B cell (primary cell): ENCODE measurements around the gene TMEM207. TPM values are rescaled to one million over a fixed set of nuclear protein-coding genes. Genes with fewer than 3 reads are reported as not detected.

Experiments
- ATAC-seq: fragments of 200-7000 bp; cut with Tn5 transposase; one replicate; pipeline ENCODE4 v1.10.0; 2021; ENCODE audit warnings: low read depth, mild to moderate bottlenecking, moderate number of reproducible peaks, moderate library complexity
- CTCF ChIA-PET: fragments of 350-600 bp; sonication (Branson Sonifier 250); formaldehyde crosslinking; loops from one replicate; lab custom pipeline; 2021; ENCODE audit warnings: antibody characterized with exemption, inconsistent platforms; lab: Charles Lee
- POLR2A ChIA-PET: fragments of 350-600 bp; sonication (Branson Sonifier 250); formaldehyde crosslinking; loops from one replicate; lab custom pipeline; 2021; ENCODE audit warnings: antibody characterized with exemption; lab: Charles Lee
- DNase-seq: peaks from one replicate; pipeline ENCODE4 v3.0.0; 2013
- H2AFZ ChIP-seq: 2 replicates; pipeline ENCODE4 v1.6.1; 2012; ENCODE audit warnings: mild to moderate bottlenecking, low read depth, low read length; ENCODE audit not compliant: insufficient read depth, poor library complexity, severe bottlenecking
- H3K27ac ChIP-seq, 2 donors: 1 replicate in 1 of 2; 2 replicates in 1 of 2; pipeline ENCODE4 v1.5.1; 2012 to 2013; ENCODE audit warnings: low read length in 2 of 2, mild to moderate bottlenecking in 2 of 2, moderate library complexity in 1 of 2
- H3K27me3 ChIP-seq, 4 experiments: fragments of 200-600 bp in 1 of 4; sonication (generic) in 1 of 4; replicated peaks in 1 of 4; 1 replicate in 2 of 4; 2 replicates in 2 of 4; pipeline versions ENCODE4 v1.6.1 to v1.7.0; 2013 to 2016; ENCODE audit warnings: low read length in 3 of 4, mild to moderate bottlenecking in 2 of 4, mixed read lengths in 1 of 4, moderate library complexity in 1 of 4; ENCODE audit not compliant: insufficient read depth in 4 of 4, control insufficient read depth in 3 of 4; ENCODE audit errors: control extremely low read depth in 1 of 4
- H3K36me3 ChIP-seq, 2 experiments: replicated peaks in 1 of 2; 1 replicate in 1 of 2; 2 replicates in 1 of 2; pipeline versions ENCODE4 v1.6.1 to v1.7.1; 2013; ENCODE audit warnings: low read length in 1 of 2; ENCODE audit not compliant: insufficient read depth in 2 of 2, control insufficient read depth in 1 of 2; ENCODE audit errors: control extremely low read depth in 1 of 2, extremely low read depth in 1 of 2
- H3K4me1 ChIP-seq, 2 donors: fragments of 200-600 bp in 1 of 2; sonication (generic) in 1 of 2; 1 replicate in 1 of 2; 2 replicates in 1 of 2; pipeline versions ENCODE4 v1.5.1 to v1.6.1; 2013 to 2017; ENCODE audit warnings: low read length in 2 of 2; ENCODE audit not compliant: control insufficient read depth in 2 of 2, insufficient read depth in 2 of 2
- H3K4me2 ChIP-seq: replicated peaks from 2 replicates; pipeline ENCODE3; 2012; ENCODE audit warnings: mild to moderate bottlenecking, low read depth, low read length; ENCODE audit not compliant: poor library complexity, severe bottlenecking
- H3K4me3 ChIP-seq, 5 experiments: fragments of 200-600 bp in 1 of 5; sonication (generic) in 1 of 5; 1 replicate in 3 of 5; 2 replicates in 2 of 5; pipeline versions ENCODE4 v1.5.1 to v1.7.0; 2011 to 2016; ENCODE audit warnings: low read length in 4 of 5, mild to moderate bottlenecking in 4 of 5, low read depth in 2 of 5, control low read depth in 1 of 5, moderate library complexity in 1 of 5; ENCODE audit not compliant: insufficient read depth in 1 of 5; ENCODE audit errors: control extremely low read depth in 1 of 5, extremely low read depth in 1 of 5
- H3K79me2 ChIP-seq: fragments of 200-600 bp; sonication (generic); one replicate; pipeline ENCODE4 v1.6.0; 2016; ENCODE audit warnings: low read length; ENCODE audit not compliant: control insufficient read depth, insufficient read depth
- H3K9ac ChIP-seq: fragments of 200-600 bp; sonication (generic); 2 replicates; pipeline ENCODE4 v1.6.1; 2017; ENCODE audit warnings: mild to moderate bottlenecking, low read length, moderate library complexity
- H3K9me3 ChIP-seq, 3 donors: one replicate each; pipeline versions ENCODE4 v1.6.1 to v1.7.1; 2013; ENCODE audit warnings: low read length in 2 of 3; ENCODE audit not compliant: control insufficient read depth in 2 of 3, insufficient read depth in 1 of 3; ENCODE audit errors: control extremely low read depth in 1 of 3
- H4K20me1 ChIP-seq: 2 replicates; pipeline ENCODE4 v1.6.0; 2012; ENCODE audit warnings: mild to moderate bottlenecking, low read length; ENCODE audit not compliant: insufficient read depth, control insufficient read depth, poor library complexity, severe bottlenecking
- H3K27ac Mint-ChIP-seq: one replicate; pipeline ENCODE4 v1.8.0; 2021; ENCODE audit warnings: mixed read lengths
- H3K27me3 Mint-ChIP-seq: one replicate; pipeline ENCODE4 v1.8.0; 2021; ENCODE audit warnings: mixed read lengths
- H3K4me1 Mint-ChIP-seq: one replicate; pipeline ENCODE4 v1.8.0; 2021; ENCODE audit warnings: mixed read lengths
- H3K4me3 Mint-ChIP-seq: one replicate; pipeline ENCODE4 v1.8.0; 2021; ENCODE audit warnings: mixed read lengths
- H3K9me3 Mint-ChIP-seq: one replicate; pipeline ENCODE4 v1.8.0; 2022; ENCODE audit warnings: mixed read lengths; ENCODE audit not compliant: insufficient read depth
- CTCF ChIP-seq: fragments of 200-600 bp; IDR thresholded peaks from one replicate; pipeline ENCODE4 v1.8.0; 2022; ENCODE audit warnings: antibody characterized with exemption, mild to moderate bottlenecking
- EZH2 ChIP-seq: IDR thresholded peaks from 2 replicates; pipeline ENCODE4 v1.6.1; 2012; ENCODE audit warnings: borderline replicate concordance, low read depth, mild to moderate bottlenecking, moderate library complexity, low read length; ENCODE audit not compliant: insufficient read depth, poor library complexity, severe bottlenecking
- WGBS: methylation state at CpG from one replicate; pipeline ENCODE4 v1.1.5; 2013; ENCODE audit warnings: missing lambda C conversion rate; ENCODE audit not compliant: insufficient coverage; 5-methylcytosine and 5-hydroxymethylcytosine counted together
- intact Hi-C: fragments of 100-400 bp; cut with micrococcal nuclease; formaldehyde crosslinking; loops from one replicate; pipeline ENCODE4 v1.10.0; 2022
- polyA plus RNA-seq: library from polyadenylated mRNA; depleted of rRNA; stranded (reverse); fragments of >200 nt; gene quantifications from 2 replicates; pipeline ENCODE4 v1.2.3, GENCODE V29; 2012
- total RNA-seq, 2 donors: library from RNA; stranded (reverse); fragments of 120-200 nt in 1 of 2; gene quantifications; 1 replicate in 1 of 2; 2 replicates in 1 of 2; pipeline versions ENCODE4 v1.2.3 to v1.2.4, GENCODE V29; 2013 to 2022

The TMEM207 gene
- total and polyA plus RNA-seq, 2 donors (not counting 1 experiment from before 2014, with no cell fraction given): not detected

DNA sequence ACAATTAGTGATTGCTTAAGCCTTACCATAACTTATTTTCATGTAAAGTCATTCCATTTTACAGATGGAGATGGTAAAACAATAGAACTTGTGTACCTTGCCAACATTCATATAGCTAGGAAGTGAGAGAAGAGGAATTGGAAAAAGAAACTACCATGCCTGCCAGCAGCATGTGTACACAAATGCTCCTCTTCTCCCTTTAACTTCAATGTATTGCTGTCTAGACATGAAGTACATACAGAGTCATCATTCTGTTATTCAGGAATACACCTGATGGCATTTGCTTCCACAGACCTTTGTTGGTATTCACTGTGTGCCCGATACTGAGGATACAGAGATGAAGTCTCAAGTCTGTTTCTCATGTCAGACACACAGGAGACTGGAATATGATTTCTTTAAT lies 7.1 kb upstream of the TMEM207 start:
- Histone ChIP-seq H4K20me1 (no peaks in the 10 kb centered on the region), H3K4me3 (no peak overlapping the region), H3K27me3 (no peaks in the 10 kb centered on the region), H3K4me2 (no peak overlapping the region), H3K79me2 (no peaks in the 10 kb centered on the region), H3K9me3 (no peaks in the 10 kb centered on the region), H3K36me3 (no peaks in the 10 kb centered on the region), H2AFZ (no peak overlapping the region), H3K4me1 (no peaks in the 10 kb centered on the region), H3K27ac (no peak overlapping the region), H3K9ac (no peak overlapping the region)
- no peak overlapping the region for H3K27ac Mint-ChIP-seq
- intact Hi-C loops: no loop called here
- POLR2A ChIA-PET: no interaction called here
- 100% methylated on average over 1 of the region's 1 CpG for WGBS
- no peak overlapping the region for H3K4me3 Mint-ChIP-seq
- no peaks in the 10 kb centered on the region for H3K9me3 Mint-ChIP-seq
- TF ChIP-seq EZH2: no peak
- TF ChIP-seq CTCF: no peak
- no peaks in the 10 kb centered on the region for H3K4me1 Mint-ChIP-seq
- no peak for DNase-seq
- CTCF ChIA-PET: no interaction called here
- peaks cover 6% of the 10 kb centered on the region for H3K27me3 Mint-ChIP-seq
- ATAC-seq: no peak

- Histone ChIP-seq H3K4me1 (no peaks in the 10 kb centered on the region), H3K4me2 (no peak overlapping the region), H3K4me3 (no peak overlapping the region), H3K27ac (no peak overlapping the region), H2AFZ (no peak overlapping the region), H3K9ac (no peak overlapping the region), H3K79me2 (no peaks in the 10 kb centered on the region), H3K27me3 (no peaks in the 10 kb centered on the region), H4K20me1 (no peaks in the 10 kb centered on the region), H3K9me3 (no peaks in the 10 kb centered on the region), H3K36me3 (no peaks in the 10 kb centered on the region)
- POLR2A ChIA-PET: no interaction called here
- TF ChIP-seq EZH2 (no peak), CTCF (no peak)
- H3K27me3 Mint-ChIP-seq: peaks cover 6% of the 10 kb centered on the region
- CTCF ChIA-PET: no interaction called here
- no peaks in the 10 kb centered on the region for H3K9me3 Mint-ChIP-seq
- intact Hi-C loops: no loop called here
- ATAC-seq (no peak), DNase-seq (no peak)
- no peaks in the 10 kb centered on the region for H3K4me1 Mint-ChIP-seq
- H3K4me3 Mint-ChIP-seq: no peak overlapping the region
- whole genome bisulfite sequencing: no CpG with 5 or more reads among the region's 2 CpGs
- H3K27ac Mint-ChIP-seq: no peak overlapping the region
Observed at GRCh38 chr3:190455828-190456227, 6.1 kb upstream of the TMEM207 start.
